Left forelimb (tissue), 1 donor: ENCODE measurements around the gene CLCF1.
"Not testable (repeated sequence)": the region's sequence is repeated elsewhere in the genome, so short reads cannot be mapped to it uniquely, and the experiment has no call there.

ENCODE experiments used
- DNase-seq: peaks from one replicate; pipeline ENCODE4 v3.0.0-alpha.2; 2018; ENCODE audit warnings: low spot score

The CLCF1 gene

GRCh38 chr11:67322049-67322448 lies 51.3 kb downstream of the CLCF1 start:
- no peak for DNase-seq

DNA sequence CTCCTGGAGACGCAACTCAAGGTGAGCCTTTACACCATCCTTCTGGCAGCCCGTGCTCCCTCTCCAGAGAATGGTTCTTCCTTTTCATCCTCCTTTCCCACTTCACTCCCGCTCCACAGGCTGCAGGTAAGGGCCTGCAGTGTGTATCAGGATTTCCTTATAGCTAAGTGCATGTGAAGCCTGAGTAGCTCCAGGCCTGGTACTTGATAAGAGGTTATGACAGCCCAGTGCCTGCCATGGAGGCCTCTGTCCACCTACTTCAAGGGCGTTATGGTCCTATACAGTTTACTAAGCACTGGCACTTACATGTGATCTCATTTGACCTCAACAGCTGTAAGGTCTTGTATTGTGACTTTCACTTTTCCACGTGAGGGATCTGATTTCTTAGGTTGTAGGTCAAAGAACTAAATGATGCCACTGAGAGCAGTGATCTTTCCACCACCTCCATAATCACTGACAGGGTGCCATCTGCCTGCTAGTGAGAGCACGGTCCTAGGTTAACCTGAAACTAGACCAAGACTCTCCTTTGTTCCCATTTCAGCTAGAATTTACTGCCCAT lies 52.0 kb downstream of the CLCF1 start:
- no peak for DNase-seq

GRCh38 chr11:67320691-67321090 lies 52.7 kb downstream of the CLCF1 start:
- DNase-seq = no peak

DNA sequence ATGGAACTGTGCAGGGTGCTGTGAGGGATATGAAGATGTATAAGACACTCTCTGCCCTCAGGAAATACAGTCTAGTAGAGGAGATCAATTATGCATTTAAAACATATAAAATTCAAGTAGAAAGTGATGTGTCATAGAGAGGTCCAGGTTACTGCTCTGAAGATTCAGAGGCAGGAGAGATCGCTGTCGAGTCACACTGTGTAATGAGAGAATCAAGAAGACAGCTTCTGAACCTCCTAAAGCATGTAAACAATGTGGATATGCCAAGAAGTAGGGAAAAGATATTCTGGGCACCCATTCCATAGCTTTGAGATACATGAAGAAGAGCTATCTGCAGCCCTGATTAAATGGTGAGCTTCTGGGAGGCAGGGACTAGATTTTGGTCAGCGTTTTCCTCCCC lies 53.4 kb downstream of the CLCF1 start:
- no peak for DNase-seq

GRCh38 chr11:67318876-67319275 lies 54.5 kb downstream of the CLCF1 start:
- not testable (repeated sequence) for DNase-seq

GRCh38 chr11:67317888-67318555 lies 55.4 kb downstream of the CLCF1 start:
- DNase-seq = no peak

DNA sequence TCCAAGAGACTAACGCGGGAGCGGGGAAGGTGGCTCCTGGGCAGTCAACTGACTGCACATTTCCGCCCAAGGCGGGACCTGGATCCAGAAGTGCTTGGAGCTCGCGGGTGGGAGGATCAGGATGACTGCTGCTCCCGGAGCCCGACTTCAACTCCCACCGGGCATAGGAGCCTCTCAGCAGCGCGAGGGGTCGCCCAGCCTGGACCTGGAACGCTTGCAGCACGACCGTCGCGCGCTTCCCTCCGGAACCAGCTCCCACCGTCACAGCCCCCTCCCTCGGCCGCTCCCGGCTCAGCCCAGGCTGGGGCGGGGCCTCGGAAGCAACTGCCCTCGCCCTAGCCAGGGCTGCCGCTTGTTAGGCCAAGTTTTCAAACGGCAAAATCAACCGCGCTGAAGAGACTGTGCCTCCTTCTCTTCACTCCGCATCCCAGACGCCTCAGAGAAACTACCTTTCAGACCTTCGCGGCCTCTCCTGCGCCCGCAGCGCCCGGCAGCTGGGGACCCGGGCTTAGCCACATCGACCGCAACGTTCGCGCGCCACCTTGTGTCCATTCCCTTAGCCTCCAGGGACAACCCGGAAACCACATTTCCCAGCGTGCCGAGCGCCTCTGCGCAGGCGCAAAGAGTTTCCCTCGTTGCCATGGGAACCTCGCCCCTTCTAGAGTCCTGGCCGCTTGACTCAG lies 56.1 kb downstream of the CLCF1 start:
- DNase-seq = peak; percentile 98

DNA sequence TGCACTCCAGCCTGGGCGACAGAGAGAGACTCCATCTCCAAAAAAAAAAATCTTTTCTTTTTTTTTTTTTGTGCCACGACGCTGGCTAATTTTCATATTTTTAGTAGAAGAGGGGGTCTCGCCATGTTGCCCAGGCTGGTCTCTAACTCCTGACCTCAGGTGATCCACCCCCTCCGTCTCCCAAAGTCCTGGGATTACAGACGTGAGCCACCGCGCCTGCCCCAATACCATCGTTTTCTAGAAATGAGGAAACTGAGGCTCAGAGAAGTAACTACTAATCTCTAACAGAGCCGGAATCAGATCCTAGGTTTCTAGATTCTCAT lies 56.6 kb downstream of the CLCF1 start:
- DNase-seq = no peak

GRCh38 chr11:67315325-67315909 lies 58.0 kb downstream of the CLCF1 start:
- no peak for DNase-seq

DNA sequence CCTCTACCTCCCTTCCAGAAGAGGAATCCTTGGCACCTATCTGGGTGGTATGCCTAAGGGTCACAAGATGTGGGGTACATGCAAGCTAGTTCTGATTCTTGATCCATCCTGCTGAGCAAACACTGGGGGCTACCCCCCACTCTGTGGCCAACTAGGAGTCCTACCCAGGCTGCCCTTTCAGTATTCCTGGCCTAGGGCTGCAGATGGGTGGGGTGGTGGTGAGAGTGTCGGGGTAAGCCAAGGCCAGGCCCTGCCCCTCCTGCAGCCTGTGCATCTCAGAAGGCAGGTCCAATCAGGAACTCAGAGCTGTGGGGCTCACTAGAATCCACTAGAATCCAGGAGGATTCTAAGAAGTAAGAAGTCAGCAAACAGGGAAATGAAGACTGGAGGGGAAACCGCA lies 59.2 kb downstream of the CLCF1 start:
- DNase-seq = no peak
